Sigmoid colon (tissue), 4 donors: ENCODE data around the gene PP2D1.
A peak's percentile ranks its signal among the peaks of the same experiment; 100 is the strongest.

ENCODE experiments used
- EP300 ChIP-seq, 4 donors: sonication (generic); formaldehyde crosslinking; IDR thresholded peaks; one replicate each; pipeline ENCODE4 v1.6.1; 2017; ENCODE audit warnings: antibody characterized with exemption in 4 of 4
- POLR2A ChIP-seq, 2 donors: fragments of 450-650 bp; IDR thresholded peaks; one replicate each; pipeline ENCODE4 v1.6.1; 2016; ENCODE audit warnings: antibody characterized with exemption in 2 of 2, mild to moderate bottlenecking in 2 of 2, moderate library complexity in 2 of 2
- POLR2AphosphoS5 ChIP-seq, 4 donors: sonication (generic); formaldehyde crosslinking; IDR thresholded peaks; one replicate each; pipeline ENCODE4 v1.6.1; 2017; ENCODE audit warnings: antibody characterized with exemption in 4 of 4
- TF ChIP-seq, protein P1 (sequence below), 4 experiments: fragments of 450-650 bp in 3 of 4; fragments of 200-600 bp in 1 of 4; IDR thresholded peaks; one replicate each; pipeline ENCODE4 v1.5.1; 2016 to 2019; ENCODE audit warnings: antibody characterized with exemption in 4 of 4, mild to moderate bottlenecking in 3 of 4, moderate library complexity in 2 of 4

DNA sequence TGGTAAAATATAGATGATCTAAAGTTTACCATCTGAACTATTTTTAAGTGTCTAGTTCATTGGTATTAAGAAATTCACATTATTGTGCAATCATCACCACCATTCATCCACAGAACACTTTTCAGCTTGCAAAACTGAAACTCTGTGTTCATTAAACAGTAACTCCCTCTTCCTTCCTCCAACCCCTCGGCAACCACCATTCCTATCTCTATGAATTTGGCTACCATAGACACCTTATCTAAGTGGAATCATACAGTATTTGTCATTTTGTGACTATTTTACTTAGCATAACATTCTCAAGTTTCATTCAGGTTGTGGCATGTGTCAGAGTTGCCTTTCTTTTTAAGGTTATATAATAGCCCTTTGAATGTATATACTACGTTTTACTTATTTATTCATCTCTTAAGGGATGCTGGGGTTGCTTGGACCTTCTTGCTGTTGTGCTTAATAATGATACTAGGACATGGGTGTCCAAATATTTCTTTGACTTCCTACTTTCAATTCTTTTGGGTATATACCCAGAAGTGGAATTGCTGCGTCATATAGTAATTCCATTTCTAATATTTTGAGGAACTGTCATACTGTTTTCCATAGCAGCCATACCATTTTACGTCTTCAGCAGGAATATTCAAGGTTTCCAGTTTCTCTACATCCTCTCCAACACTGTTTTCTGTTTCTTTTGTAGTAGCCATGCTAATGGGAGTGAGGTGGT lies 49.1 kb upstream of the PP2D1 start:
- no peak for TF ChIP-seq POLR2A (IDR thresholded peaks at IDR 0.05)
- TF ChIP-seq, protein P1, sequence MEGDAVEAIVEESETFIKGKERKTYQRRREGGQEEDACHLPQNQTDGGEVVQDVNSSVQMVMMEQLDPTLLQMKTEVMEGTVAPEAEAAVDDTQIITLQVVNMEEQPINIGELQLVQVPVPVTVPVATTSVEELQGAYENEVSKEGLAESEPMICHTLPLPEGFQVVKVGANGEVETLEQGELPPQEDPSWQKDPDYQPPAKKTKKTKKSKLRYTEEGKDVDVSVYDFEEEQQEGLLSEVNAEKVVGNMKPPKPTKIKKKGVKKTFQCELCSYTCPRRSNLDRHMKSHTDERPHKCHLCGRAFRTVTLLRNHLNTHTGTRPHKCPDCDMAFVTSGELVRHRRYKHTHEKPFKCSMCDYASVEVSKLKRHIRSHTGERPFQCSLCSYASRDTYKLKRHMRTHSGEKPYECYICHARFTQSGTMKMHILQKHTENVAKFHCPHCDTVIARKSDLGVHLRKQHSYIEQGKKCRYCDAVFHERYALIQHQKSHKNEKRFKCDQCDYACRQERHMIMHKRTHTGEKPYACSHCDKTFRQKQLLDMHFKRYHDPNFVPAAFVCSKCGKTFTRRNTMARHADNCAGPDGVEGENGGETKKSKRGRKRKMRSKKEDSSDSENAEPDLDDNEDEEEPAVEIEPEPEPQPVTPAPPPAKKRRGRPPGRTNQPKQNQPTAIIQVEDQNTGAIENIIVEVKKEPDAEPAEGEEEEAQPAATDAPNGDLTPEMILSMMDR (IDR thresholded peaks at IDR 0.05) = no peak
- no peak for TF ChIP-seq EP300 (IDR thresholded peaks at IDR 0.05)
- peak in 2 of 4 donors; percentile 12 to 13 for TF ChIP-seq POLR2AphosphoS5 (IDR thresholded peaks at IDR 0.05)
